ENCODE data around the gene LIMS2.

DNA sequence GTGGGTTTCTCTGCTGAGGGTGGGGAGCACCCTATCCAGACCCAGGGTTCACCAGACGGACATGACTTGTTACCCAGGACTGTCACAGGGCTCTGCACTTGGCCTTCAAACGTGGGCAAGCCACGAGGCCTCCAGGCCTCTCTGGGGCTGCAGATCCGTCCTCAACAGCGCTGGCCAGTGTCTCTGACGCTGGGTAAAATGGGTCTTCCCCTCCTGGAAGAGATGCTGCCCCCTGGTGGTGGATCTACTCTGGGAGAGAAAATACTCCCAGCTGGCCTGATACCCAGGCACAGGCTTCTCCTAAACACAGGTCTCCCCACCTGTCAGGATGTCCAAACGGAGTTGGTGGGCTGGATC, 25.7 kb downstream of the LIMS2 start:
- TF ChIP-seq, protein P1, sequence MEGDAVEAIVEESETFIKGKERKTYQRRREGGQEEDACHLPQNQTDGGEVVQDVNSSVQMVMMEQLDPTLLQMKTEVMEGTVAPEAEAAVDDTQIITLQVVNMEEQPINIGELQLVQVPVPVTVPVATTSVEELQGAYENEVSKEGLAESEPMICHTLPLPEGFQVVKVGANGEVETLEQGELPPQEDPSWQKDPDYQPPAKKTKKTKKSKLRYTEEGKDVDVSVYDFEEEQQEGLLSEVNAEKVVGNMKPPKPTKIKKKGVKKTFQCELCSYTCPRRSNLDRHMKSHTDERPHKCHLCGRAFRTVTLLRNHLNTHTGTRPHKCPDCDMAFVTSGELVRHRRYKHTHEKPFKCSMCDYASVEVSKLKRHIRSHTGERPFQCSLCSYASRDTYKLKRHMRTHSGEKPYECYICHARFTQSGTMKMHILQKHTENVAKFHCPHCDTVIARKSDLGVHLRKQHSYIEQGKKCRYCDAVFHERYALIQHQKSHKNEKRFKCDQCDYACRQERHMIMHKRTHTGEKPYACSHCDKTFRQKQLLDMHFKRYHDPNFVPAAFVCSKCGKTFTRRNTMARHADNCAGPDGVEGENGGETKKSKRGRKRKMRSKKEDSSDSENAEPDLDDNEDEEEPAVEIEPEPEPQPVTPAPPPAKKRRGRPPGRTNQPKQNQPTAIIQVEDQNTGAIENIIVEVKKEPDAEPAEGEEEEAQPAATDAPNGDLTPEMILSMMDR (IDR thresholded peaks at IDR 0.05; ENCODE audit: low read depth, low read length) = peak; percentile 87
- no peak for TF ChIP-seq EZH2phosphoT487 (IDR thresholded peaks at IDR 0.05; ENCODE audit: low read depth)

Measured in OCI-LY3 (cell line).